Progenitor cell of endocrine pancreas (in vitro differentiated cells): Measurements from ENCODE around the gene EGFR. TPM values are rescaled to one million over a fixed set of nuclear protein-coding genes. Genes with fewer than 3 reads are reported as not detected.

Experiments used
- DNase-seq: peaks from one replicate; pipeline ENCODE4 v3.0.0; 2021; ENCODE audit warnings: low spot score; ENCODE audit not compliant: unreplicated experiment
- H3K27ac Mint-ChIP-seq: 2 replicates; pipeline ENCODE4 v1.8.0; 2021; ENCODE audit warnings: mild to moderate bottlenecking, moderate library complexity, mixed read lengths
- H3K27me3 Mint-ChIP-seq: 2 replicates; pipeline ENCODE4 v1.8.0; 2021; ENCODE audit warnings: mixed read lengths
- H3K36me3 Mint-ChIP-seq: 2 replicates; pipeline ENCODE4 v1.8.0; 2022; ENCODE audit warnings: mixed read lengths; ENCODE audit not compliant: insufficient read depth
- H3K4me1 Mint-ChIP-seq: 2 replicates; pipeline ENCODE4 v1.8.0; 2021; ENCODE audit warnings: low read depth, mixed read lengths
- H3K4me3 Mint-ChIP-seq: 2 replicates; pipeline ENCODE4 v1.8.0; 2021; ENCODE audit warnings: low read depth, mild to moderate bottlenecking, moderate library complexity, mixed read lengths
- H3K9me3 Mint-ChIP-seq: 2 replicates; pipeline ENCODE4 v1.8.0; 2021; ENCODE audit warnings: low read depth, mixed read lengths
- CTCF ChIP-seq: fragments of 200-600 bp; sonication (generic); IDR thresholded peaks from one replicate; pipeline ENCODE4 v1.5.0; 2021; ENCODE audit warnings: antibody characterized with exemption, mild to moderate bottlenecking; ENCODE audit not compliant: unreplicated experiment
- total RNA-seq: library from RNA; stranded (reverse); gene quantifications from 2 replicates; pipeline ENCODE4 v1.2.1, GENCODE V29; 2021

The EGFR gene
- total RNA-seq, 1 donor from 2014 or later: 43.8 TPM

- no peak for TF ChIP-seq CTCF
- H3K27ac Mint-ChIP-seq: no peak overlapping the region
- H3K36me3 Mint-ChIP-seq: peaks cover 9% of the 10 kb centered on the region
- DNase-seq: no peak
- H3K4me3 Mint-ChIP-seq: no peak overlapping the region
- no peaks in the 10 kb centered on the region for H3K27me3 Mint-ChIP-seq
- peaks cover 21% of the 10 kb centered on the region for H3K4me1 Mint-ChIP-seq
- no peaks in the 10 kb centered on the region for H3K9me3 Mint-ChIP-seq
Measured at GRCh38 chr7:55192723-55193122, 173.9 kb downstream of the EGFR start.

- Mint-ChIP-seq H3K27me3 (no peaks in the 10 kb centered on the region), H3K36me3 (peaks cover 9% of the 10 kb centered on the region), H3K4me1 (peaks cover 16% of the 10 kb centered on the region), H3K9me3 (no peaks in the 10 kb centered on the region), H3K4me3 (no peak overlapping the region), H3K27ac (no peak overlapping the region)
- TF ChIP-seq CTCF: no peak
- no peak for DNase-seq
Measured at GRCh38 chr7:55193245-55193644, 174.4 kb downstream of the EGFR start.

GRCh38 chr7:55194522-55194921 is 175.7 kb downstream of the EGFR start:
- H3K27me3 Mint-ChIP-seq: no peaks in the 10 kb centered on the region

GRCh38 chr7:55198634-55199392 is 180.0 kb downstream of the EGFR start:
- Mint-ChIP-seq H3K27me3 (no peaks in the 10 kb centered on the region), H3K4me1 (no peaks in the 10 kb centered on the region), H3K9me3 (no peaks in the 10 kb centered on the region), H3K27ac (no peak overlapping the region), H3K36me3 (peaks cover 13% of the 10 kb centered on the region), H3K4me3 (no peak overlapping the region)
- no peak for TF ChIP-seq CTCF
- DNase-seq: no peak

More at GRCh38 chr7:55194522-55194921, 175.7 kb downstream of the EGFR start:
- Mint-ChIP-seq H3K9me3 (no peaks in the 10 kb centered on the region), H3K36me3 (peaks cover 10% of the 10 kb centered on the region), H3K4me1 (peaks cover 7% of the 10 kb centered on the region), H3K4me3 (no peak overlapping the region), H3K27ac (no peak overlapping the region)
- TF ChIP-seq CTCF: no peak
- DNase-seq: no peak

- Mint-ChIP-seq H3K9me3 (no peaks in the 10 kb centered on the region), H3K27me3 (no peaks in the 10 kb centered on the region), H3K4me3 (no peak overlapping the region), H3K36me3 (peaks cover 11% of the 10 kb centered on the region), H3K27ac (no peak overlapping the region), H3K4me1 (no peaks in the 10 kb centered on the region)
- TF ChIP-seq CTCF: no peak
- no peak for DNase-seq
Measured at GRCh38 chr7:55199418-55199817, 180.6 kb downstream of the EGFR start.
